Calu3 (cell line): Measurements from ENCODE around the gene TNNT1. TPM values are rescaled to one million over a fixed set of nuclear protein-coding genes. Genes with fewer than 3 reads are reported as not detected.

Source experiments
- BruUV-seq: library from RNA; stranded (reverse); fragments of 400-500 nt; replicated peaks from 2 replicates; lab custom pipeline; 2021; lab: Mats Ljungman, UMichigan
- CTCF ChIA-PET: fragments of 300-600 bp; sonication (Branson Sonifier 250); formaldehyde crosslinking; loops from one replicate; lab custom pipeline; 2022; ENCODE audit warnings: antibody characterized with exemption; lab: Charles Lee
- DNase-seq: peaks from one replicate; pipeline ENCODE4 v3.0.0; 2022
- H3K27ac Mint-ChIP-seq: one replicate; pipeline ENCODE4 v1.8.0; 2022; ENCODE audit warnings: mixed read lengths; ENCODE audit not compliant: unreplicated experiment
- H3K27me3 Mint-ChIP-seq: one replicate; pipeline ENCODE4 v1.8.0; 2022; ENCODE audit warnings: mixed read lengths; ENCODE audit not compliant: unreplicated experiment
- H3K36me3 Mint-ChIP-seq: one replicate; pipeline ENCODE4 v1.8.0; 2022; ENCODE audit warnings: mild to moderate bottlenecking, moderate library complexity, mixed read lengths; ENCODE audit not compliant: insufficient read depth, unreplicated experiment
- H3K4me1 Mint-ChIP-seq: one replicate; pipeline ENCODE4 v1.8.0; 2022; ENCODE audit warnings: mild to moderate bottlenecking, low read depth, mixed read lengths; ENCODE audit not compliant: unreplicated experiment
- H3K4me3 Mint-ChIP-seq: one replicate; pipeline ENCODE4 v1.8.0; 2022; ENCODE audit warnings: mild to moderate bottlenecking, low read depth, moderate library complexity, mixed read lengths; ENCODE audit not compliant: unreplicated experiment
- H3K9me3 Mint-ChIP-seq: one replicate; pipeline ENCODE4 v1.8.0; 2022; ENCODE audit warnings: low read depth, mixed read lengths; ENCODE audit not compliant: unreplicated experiment
- intact Hi-C: fragments of 100-400 bp; cut with micrococcal nuclease; formaldehyde crosslinking; loops from one replicate; pipeline ENCODE4 v1.10.0; 2022; ENCODE audit not compliant: unreplicated experiment
- total RNA-seq: library from RNA; stranded (reverse); gene quantifications from 2 replicates; pipeline ENCODE4 v1.2.3, GENCODE V29; 2022
- TF ChIP-seq, protein P1 (sequence below): fragments of 200-600 bp; IDR thresholded peaks from one replicate; pipeline ENCODE4 v1.8.0; 2022; ENCODE audit warnings: antibody characterized with exemption; ENCODE audit not compliant: unreplicated experiment

TNNT1 gene
- total RNA-seq, 1 experiment from 2014 or later, result 48.8 TPM

DNA sequence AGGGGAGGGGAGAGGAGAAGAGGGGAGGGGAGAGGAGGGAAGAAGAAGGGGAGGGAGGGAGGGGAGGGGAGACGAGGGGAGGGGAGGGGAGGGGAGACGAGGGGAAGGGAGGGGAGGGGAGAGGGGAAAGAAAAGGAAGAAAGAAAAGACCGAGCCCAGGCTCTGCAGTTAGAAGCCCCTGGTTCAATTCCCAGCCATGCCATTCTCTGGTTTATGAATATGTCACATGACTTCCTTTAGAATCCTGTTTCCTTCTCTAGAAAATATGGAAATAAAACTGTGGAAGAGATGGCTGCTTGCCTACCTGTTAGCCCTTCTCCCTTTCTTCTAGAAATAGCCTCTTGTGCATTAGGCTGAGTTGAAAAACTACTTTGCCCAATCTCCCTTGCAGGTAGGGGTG lies 14.3 kb downstream of the TNNT1 start:
- no peaks in the 10 kb centered on the region for H3K4me1 Mint-ChIP-seq
- H3K27me3 Mint-ChIP-seq, result peaks cover under 1% of the 10 kb centered on the region
- CTCF ChIA-PET, result interaction anchor here (0.6 to 1.2 kb wide), 3 partner anchors 66 to 1122 kb away, joined by 3 to 4 read pairs (median 4); no protein-coding TSS in a partner anchor
- TF ChIP-seq, protein P1, sequence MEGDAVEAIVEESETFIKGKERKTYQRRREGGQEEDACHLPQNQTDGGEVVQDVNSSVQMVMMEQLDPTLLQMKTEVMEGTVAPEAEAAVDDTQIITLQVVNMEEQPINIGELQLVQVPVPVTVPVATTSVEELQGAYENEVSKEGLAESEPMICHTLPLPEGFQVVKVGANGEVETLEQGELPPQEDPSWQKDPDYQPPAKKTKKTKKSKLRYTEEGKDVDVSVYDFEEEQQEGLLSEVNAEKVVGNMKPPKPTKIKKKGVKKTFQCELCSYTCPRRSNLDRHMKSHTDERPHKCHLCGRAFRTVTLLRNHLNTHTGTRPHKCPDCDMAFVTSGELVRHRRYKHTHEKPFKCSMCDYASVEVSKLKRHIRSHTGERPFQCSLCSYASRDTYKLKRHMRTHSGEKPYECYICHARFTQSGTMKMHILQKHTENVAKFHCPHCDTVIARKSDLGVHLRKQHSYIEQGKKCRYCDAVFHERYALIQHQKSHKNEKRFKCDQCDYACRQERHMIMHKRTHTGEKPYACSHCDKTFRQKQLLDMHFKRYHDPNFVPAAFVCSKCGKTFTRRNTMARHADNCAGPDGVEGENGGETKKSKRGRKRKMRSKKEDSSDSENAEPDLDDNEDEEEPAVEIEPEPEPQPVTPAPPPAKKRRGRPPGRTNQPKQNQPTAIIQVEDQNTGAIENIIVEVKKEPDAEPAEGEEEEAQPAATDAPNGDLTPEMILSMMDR, result no peak
- H3K9me3 Mint-ChIP-seq, result no peaks in the 10 kb centered on the region
- peaks cover 5% of the 10 kb centered on the region for H3K36me3 Mint-ChIP-seq
- no peak overlapping the region for H3K27ac Mint-ChIP-seq
- H3K4me3 Mint-ChIP-seq, result no peak overlapping the region
- no peak for DNase-seq
- intact Hi-C loops, result no loop called here
- BruUV-seq, result no TSS peak

DNA sequence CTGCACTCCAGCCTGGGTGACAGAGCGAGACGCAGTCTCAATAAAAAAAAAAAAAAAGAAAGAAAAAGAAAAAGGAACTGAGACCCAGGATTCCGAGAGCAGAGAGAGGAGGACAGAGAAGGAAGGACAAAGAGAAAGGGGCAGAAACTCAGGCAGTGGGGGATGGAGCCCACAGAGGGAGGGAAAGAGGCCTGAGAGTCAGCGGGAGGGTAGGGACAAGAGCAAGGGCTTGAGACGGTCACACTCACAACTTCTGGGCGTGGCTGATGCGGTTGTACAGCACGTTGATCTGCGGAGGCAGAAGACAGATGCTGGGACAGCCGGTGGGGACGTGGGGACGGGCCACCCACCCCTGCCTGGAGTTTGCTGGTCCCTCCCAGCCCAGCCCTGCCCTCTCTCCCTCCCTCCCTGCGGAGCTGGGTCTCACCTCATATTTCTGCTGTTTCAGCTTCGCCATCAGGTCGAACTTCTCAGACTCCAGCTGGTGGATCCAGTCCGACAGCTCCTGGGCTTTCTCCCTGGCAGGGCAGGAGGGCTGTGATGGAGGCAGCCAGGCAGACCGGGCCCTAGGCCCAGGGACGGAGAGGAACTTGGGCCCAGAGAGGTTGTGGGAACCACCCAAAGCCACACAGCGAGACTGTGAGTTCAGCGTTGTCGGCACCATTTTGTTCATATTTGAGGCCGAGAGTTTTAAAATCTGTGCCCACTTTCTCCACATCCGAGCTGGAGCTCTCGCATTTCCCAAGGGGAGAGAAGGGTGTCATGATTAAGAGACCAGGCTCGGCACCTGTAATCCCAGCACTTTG lies 15.2 kb downstream of the TNNT1 start:
- TF ChIP-seq, protein P1, result no peak
- no peak overlapping the region for H3K27ac Mint-ChIP-seq
- peaks cover 5% of the 10 kb centered on the region for H3K36me3 Mint-ChIP-seq
- H3K4me1 Mint-ChIP-seq, result no peaks in the 10 kb centered on the region
- CTCF ChIA-PET, result interaction anchor here (0.7 to 1.2 kb wide), 2 partner anchors 65 to 163 kb away, joined by 4 read pairs; no protein-coding TSS in a partner anchor
- no TSS peak for BruUV-seq
- H3K9me3 Mint-ChIP-seq, result no peaks in the 10 kb centered on the region
- DNase-seq, result no peak
- H3K27me3 Mint-ChIP-seq, result peaks cover 10% of the 10 kb centered on the region
- H3K4me3 Mint-ChIP-seq, result no peak overlapping the region
- intact Hi-C loops, result no loop called here

DNA sequence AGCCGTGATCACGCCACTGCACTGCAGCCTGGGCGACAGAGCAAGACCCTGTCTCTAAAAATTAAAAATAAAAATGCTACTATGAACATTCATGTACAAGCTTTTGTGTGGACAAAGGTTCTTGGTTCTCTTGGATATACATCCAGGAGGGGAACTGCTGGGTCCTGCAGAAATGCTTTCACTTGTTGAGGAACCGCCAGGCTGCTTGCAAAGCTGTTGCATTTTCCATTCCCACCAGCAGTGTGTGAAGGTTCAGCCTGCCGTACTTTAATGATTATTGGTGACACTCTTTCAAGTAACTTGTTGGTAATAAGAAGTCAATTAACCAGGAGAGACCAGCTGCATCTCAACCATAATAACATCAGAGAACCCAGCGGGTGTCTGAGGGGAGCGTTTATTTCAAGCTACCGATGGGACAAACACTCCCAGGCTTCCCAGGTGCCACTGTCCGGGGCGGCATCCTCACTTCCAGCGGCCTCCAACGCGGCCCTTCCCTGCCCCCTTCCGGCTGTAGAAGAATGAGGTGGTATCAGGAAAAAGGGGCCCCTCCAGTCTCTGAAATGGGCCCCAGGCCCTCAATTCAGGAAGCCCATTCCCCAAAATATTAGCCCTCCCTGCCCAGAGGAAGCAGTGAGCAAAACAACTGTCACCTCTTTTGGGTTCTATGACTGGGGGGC lies 16.4 kb downstream of the TNNT1 start:
- intact Hi-C loops, result no loop called here
- no peak for DNase-seq
- peaks cover 5% of the 10 kb centered on the region for H3K36me3 Mint-ChIP-seq
- peaks cover 22% of the 10 kb centered on the region for H3K27me3 Mint-ChIP-seq
- H3K9me3 Mint-ChIP-seq, result no peaks in the 10 kb centered on the region
- H3K4me3 Mint-ChIP-seq, result no peak overlapping the region
- H3K27ac Mint-ChIP-seq, result no peak overlapping the region
- no peaks in the 10 kb centered on the region for H3K4me1 Mint-ChIP-seq
- CTCF ChIA-PET, result interaction anchor here (1.3 kb wide), 1 partner anchor 9 kb away, joined by 3 read pairs; no protein-coding TSS in a partner anchor
- BruUV-seq, result no TSS peak
- TF ChIP-seq, protein P1, result no peak

DNA sequence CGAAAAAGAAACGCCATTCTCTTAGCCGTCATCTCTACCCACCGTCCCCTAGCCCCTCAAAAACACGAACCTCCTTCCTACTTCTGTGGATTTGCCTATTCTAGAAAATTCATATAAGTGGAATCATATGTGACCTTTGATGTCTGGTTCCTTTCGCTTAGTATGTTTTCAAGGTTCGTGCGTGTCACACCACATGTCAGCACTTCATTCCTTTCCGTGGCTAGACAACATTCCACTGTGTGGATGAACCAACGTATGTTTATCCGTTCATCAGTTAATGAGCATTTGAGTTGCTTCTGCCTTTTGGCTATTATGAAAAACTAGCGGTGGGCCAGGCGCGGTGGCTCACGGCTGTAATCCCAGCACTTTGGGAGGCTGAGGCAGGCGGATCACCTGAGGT lies 17.6 kb downstream of the TNNT1 start:
- TF ChIP-seq, protein P1, result no peak
- peaks cover 6% of the 10 kb centered on the region for H3K4me1 Mint-ChIP-seq
- BruUV-seq, result no TSS peak

More for the DNA sequence above, 17.6 kb downstream of the TNNT1 start:
- Mint-ChIP-seq H3K4me3 (no peak overlapping the region), H3K9me3 (no peaks in the 10 kb centered on the region), H3K27ac (no peak overlapping the region), H3K27me3 (peaks cover 34% of the 10 kb centered on the region), H3K36me3 (no peaks in the 10 kb centered on the region)
- no peak for DNase-seq
- intact Hi-C loops, result no loop called here
- CTCF ChIA-PET, result no interaction called here
